Erythroblast (primary cell): ENCODE measurements around the gene C5.
"Not testable (repeated sequence)": the region's sequence is repeated elsewhere in the genome, so short reads cannot be mapped to it uniquely, and the experiment has no call there.

Source experiments
- DNase-seq, 2 experiments: peaks; one replicate each; lab custom pipeline; 2025; lab: John Stamatoyannopoulos, UW
- GATA1 ChIP-seq: IDR thresholded peaks from 2 replicates; pipeline ENCODE4 v1.6.1; 2011; ENCODE audit warnings: low read depth, mild to moderate bottlenecking, control low read depth, low read length, moderate library complexity
- POLR2A ChIP-seq: IDR thresholded peaks from 2 replicates; pipeline ENCODE4 v1.6.1; 2011; ENCODE audit warnings: mild to moderate bottlenecking, low read length

Gene C5

DNA sequence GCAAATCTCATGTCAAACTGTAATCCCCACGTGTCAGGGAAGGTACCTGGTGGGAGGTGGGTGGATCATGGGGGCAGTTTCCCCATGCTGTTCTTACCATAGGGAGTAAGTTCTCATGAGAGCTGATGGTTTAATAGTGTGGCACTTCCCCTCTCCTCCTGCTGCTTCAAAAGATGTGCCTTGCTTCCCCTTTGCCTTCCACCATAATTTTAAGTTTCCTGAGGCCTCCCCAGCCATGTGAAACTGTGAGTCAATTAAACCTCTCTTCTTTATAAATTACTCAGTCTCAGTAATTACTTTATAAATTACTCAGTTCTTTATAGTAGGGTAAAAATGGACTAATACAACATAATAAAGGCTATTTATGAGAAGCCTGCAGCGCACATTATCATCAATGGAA, 17.6 kb upstream of the C5 start:
- TF ChIP-seq GATA1 = no peak
- no peak for TF ChIP-seq POLR2A
- DNase-seq = no peak

- DNase-seq = no peak
- no peak for TF ChIP-seq GATA1
- no peak for TF ChIP-seq POLR2A
Observed at GRCh38 chr9:121066850-121067249, 16.8 kb upstream of the C5 start.

- DNase-seq = peak; percentile 64 to 76
- no peak for TF ChIP-seq GATA1
- TF ChIP-seq POLR2A = no peak
Observed at GRCh38 chr9:121059998-121060636, 10.0 kb upstream of the C5 start.

DNA sequence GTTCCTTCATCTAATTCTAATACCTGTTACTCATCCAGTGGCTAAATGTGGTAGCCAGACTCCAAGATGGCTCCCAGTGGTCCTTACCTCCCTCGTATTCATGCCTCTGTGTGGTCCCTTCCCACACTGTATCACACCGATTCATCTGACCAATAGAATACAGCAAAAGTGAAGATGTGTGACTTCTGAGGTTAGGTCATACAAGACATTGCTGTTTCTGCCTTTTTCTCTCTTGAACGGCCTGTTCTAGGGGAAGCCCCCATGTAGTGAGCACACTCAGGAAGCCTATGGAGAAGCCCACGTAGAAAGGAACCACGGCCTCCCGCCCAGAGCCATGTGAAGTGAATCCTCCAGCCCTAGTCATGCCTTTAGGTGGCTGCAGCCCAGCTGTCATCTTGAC, 9.4 kb upstream of the C5 start:
- no peak for DNase-seq
- TF ChIP-seq GATA1 (no peak), POLR2A (no peak)

GRCh38 chr9:121057821-121058220, 7.7 kb upstream of the C5 start:
- TF ChIP-seq POLR2A = no peak
- no peak for TF ChIP-seq GATA1
- no peak for DNase-seq

GRCh38 chr9:121055642-121056143, 5.6 kb upstream of the C5 start:
- DNase-seq = peak in 1 of 2 experiments; percentile 17
- TF ChIP-seq GATA1 (no peak), POLR2A (no peak)

DNA sequence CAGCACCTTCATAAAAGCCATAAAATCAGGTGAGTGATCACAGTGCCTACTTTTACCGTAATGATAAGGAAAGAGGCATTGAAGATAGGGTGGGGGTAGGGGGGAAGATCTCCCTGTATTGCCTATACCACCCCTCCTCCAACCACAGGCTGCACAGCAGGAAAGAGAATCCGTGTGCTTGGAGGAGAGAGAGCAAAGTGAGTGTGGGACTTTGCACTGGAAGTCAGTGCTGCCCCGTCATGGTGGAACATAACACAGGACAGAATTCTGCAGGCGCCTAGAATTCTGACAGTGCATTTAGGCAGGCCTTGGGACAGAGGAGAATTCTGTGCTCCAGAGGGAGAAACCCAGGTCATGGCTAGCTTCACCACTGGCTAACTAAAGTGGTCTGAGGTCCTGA, 3.5 kb upstream of the C5 start:
- no peak for TF ChIP-seq POLR2A
- TF ChIP-seq GATA1 = no peak
- no peak for DNase-seq

GRCh38 chr9:121048618-121049017, 1.5 kb downstream of the C5 start:
- DNase-seq = no peak
- no peak for TF ChIP-seq GATA1
- TF ChIP-seq POLR2A = no peak

DNA sequence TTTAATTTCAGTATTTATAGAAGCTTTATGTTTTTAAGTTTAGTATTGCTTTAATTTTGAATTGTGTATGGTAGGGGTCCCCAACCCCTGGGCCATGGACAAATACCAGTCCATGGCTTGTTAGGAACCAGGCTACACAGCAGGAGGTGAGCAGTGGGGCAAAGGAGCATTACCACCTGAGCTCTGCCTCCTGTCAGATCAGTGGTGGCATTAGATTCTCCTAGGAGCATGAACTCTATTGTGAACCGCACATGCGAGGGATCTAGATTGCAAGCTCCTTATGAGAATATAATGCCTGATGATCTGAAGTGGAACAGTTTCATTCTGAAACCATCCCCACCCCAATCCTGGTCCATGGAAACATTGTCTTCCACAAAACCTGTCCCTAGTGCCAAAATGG, 1.9 kb downstream of the C5 start:
- no peak for DNase-seq
- TF ChIP-seq POLR2A (no peak), GATA1 (no peak)

GRCh38 chr9:121038804-121039203, 11.3 kb downstream of the C5 start:
- no peak for DNase-seq
- TF ChIP-seq GATA1 = no peak
- TF ChIP-seq POLR2A = no peak

DNA sequence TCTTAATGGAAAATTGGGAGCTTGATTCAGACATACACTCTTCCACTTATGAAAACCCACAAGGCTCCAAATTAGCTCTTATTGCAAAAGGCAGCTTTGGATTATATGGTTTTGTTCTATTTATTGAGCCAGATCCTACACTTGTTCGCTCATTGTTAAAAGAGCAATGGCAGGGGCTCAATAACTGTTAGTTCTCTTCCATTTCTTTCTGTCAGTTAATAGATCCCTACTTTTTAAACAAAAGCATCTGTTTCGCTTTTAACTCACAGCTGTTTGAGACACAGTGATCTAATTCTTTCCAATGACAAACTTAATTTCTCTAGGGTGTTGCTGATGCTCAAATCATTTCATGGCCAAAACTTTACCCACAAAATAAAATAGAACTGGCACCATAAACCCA, 11.7 kb downstream of the C5 start:
- TF ChIP-seq POLR2A (no peak), GATA1 (no peak)
- no peak for DNase-seq

GRCh38 chr9:121035717-121036116, 14.4 kb downstream of the C5 start:
- DNase-seq = not testable (repeated sequence)

- TF ChIP-seq POLR2A = no peak
- TF ChIP-seq GATA1 = no peak
Observed at GRCh38 chr9:121034529-121034928, 15.5 kb downstream of the C5 start.

DNA sequence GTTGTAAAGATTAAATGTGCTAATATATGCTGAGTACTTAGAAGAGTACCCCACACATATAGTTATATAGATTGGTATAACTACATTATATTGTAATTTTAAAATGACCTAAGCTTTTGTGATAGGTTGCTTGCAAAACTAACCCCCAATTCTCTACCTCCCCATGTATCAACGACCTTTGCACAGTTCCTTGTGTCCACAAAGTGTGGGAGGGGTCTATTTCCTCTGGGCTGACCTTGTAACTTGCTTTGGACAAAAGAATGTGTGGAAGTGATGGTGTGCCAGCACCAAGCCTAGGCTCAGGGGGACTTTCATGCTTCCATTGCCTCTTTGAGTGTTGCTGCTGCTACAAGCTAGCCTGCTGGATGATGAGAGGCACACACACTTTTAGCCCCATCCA, 20.6 kb downstream of the C5 start:
- TF ChIP-seq POLR2A (no peak), GATA1 (no peak)
- no peak for DNase-seq

More at GRCh38 chr9:121034529-121034928, 15.5 kb downstream of the C5 start:
- no peak for DNase-seq

- DNase-seq = not testable (repeated sequence)
Observed at GRCh38 chr9:121028285-121028684, 21.8 kb downstream of the C5 start.

- DNase-seq = no peak
- TF ChIP-seq GATA1 = no peak
- TF ChIP-seq POLR2A = no peak
Observed at GRCh38 chr9:121026768-121027167, 23.3 kb downstream of the C5 start.
